Lower leg skin (tissue), 4 donors: ENCODE data around the gene EDARADD. TPM values are rescaled to one million over a fixed set of nuclear protein-coding genes. Genes with fewer than 3 reads are reported as not detected.
"Not testable (repeated sequence)": the region's sequence is repeated elsewhere in the genome, so short reads cannot be mapped to it uniquely, and the experiment has no call there.

Source experiments
- DNase-seq, 2 donors: peaks; one replicate each; pipeline ENCODE4 v3.0.0-alpha.2; 2019; ENCODE audit warnings: low spot score in 2 of 2
- H3K4me3 ChIP-seq: fragments of 200-600 bp; sonication (generic); 2 replicates; pipeline ENCODE4 v1.5.1; 2017; ENCODE audit warnings: mild to moderate bottlenecking, low read depth; ENCODE audit not compliant: poor library complexity, severe bottlenecking
- CTCF ChIP-seq, 3 donors: fragments of 450-650 bp; IDR thresholded peaks; one replicate each; pipeline ENCODE4 v1.5.1; 2016; ENCODE audit warnings: antibody characterized with exemption in 3 of 3, mild to moderate bottlenecking in 3 of 3, moderate library complexity in 2 of 3
- POLR2A ChIP-seq, 2 donors: fragments of 450-650 bp; IDR thresholded peaks; one replicate each; pipeline ENCODE4 v1.6.1; 2016 to 2017; ENCODE audit warnings: antibody characterized with exemption in 2 of 2, mild to moderate bottlenecking in 1 of 2, moderate library complexity in 1 of 2
- WGBS, 2 donors: methylation state at CpG; one replicate each; pipeline ENCODE4 v1.1.5; 2018; 5-methylcytosine and 5-hydroxymethylcytosine counted together
- intact Hi-C: fragments of 100-400 bp; cut with DNase I; formaldehyde crosslinking; loops from one replicate; pipeline ENCODE4 v1.15.0; 2023; ENCODE audit warnings: low total_unique reads
- total RNA-seq, 4 donors: library from RNA; depleted of rRNA; stranded (reverse); fragments of >200 nt; gene quantifications; one replicate each; pipeline ENCODE4 v1.1.0, GENCODE V29; 2016

EDARADD gene
- total RNA-seq, 4 donors from 2014 or later, result 3.5 to 7.2 (median 4.5) TPM

GRCh38 chr1:236450779-236451178, 56.7 kb downstream of the EDARADD start:
- WGBS, 2 donors, result 93 to 97% methylated on average over 5 of the region's 5 CpGs
- no peak overlapping the region for H3K4me3 ChIP-seq
- intact Hi-C loops, result no loop called here
- no peak for DNase-seq
- TF ChIP-seq CTCF (IDR thresholded peaks at IDR 0.05) (no peak), POLR2A (IDR thresholded peaks at IDR 0.05) (no peak)

GRCh38 chr1:236451796-236452373, 57.8 kb downstream of the EDARADD start:
- no peak for TF ChIP-seq CTCF (IDR thresholded peaks at IDR 0.05)
- TF ChIP-seq POLR2A (IDR thresholded peaks at IDR 0.05), result no peak
- DNase-seq, result no peak
- no peak overlapping the region for H3K4me3 ChIP-seq
- intact Hi-C loops, result no loop called here
- 80 to 84% methylated on average over 6 of the region's 6 CpGs for WGBS, 2 donors

GRCh38 chr1:236455243-236455642, 61.2 kb downstream of the EDARADD start:
- no peak for DNase-seq
- TF ChIP-seq CTCF (IDR thresholded peaks at IDR 0.05) (no peak), POLR2A (IDR thresholded peaks at IDR 0.05) (no peak)
- 43 to 67% methylated on average over 4 of the region's 4 CpGs for WGBS, 2 donors
- intact Hi-C loops, result no loop called here
- H3K4me3 ChIP-seq, result no peak overlapping the region

GRCh38 chr1:236457775-236458174, 63.7 kb downstream of the EDARADD start:
- WGBS, 2 donors, result 80 to 88% methylated on average over 2 of the region's 2 CpGs
- TF ChIP-seq POLR2A (IDR thresholded peaks at IDR 0.05), result no peak
- TF ChIP-seq CTCF (IDR thresholded peaks at IDR 0.05), result no peak
- intact Hi-C loops, result no loop called here
- no peak for DNase-seq
- no peak overlapping the region for H3K4me3 ChIP-seq

- H3K4me3 ChIP-seq, result no peak overlapping the region
- no peak for DNase-seq
- no peak for TF ChIP-seq POLR2A (IDR thresholded peaks at IDR 0.05)
- no peak for TF ChIP-seq CTCF (IDR thresholded peaks at IDR 0.05)
- 88 to 90% methylated on average over 4 of the region's 4 CpGs for WGBS, 2 donors
- intact Hi-C loops, result no loop called here
Measured at GRCh38 chr1:236458996-236459395, 64.9 kb downstream of the EDARADD start.

- TF ChIP-seq POLR2A (IDR thresholded peaks at IDR 0.05) (no peak), CTCF (IDR thresholded peaks at IDR 0.05) (no peak)
- intact Hi-C loops, result no loop called here
- DNase-seq, result no peak
- WGBS, 2 donors, result 96% methylated on average over 3 of the region's 3 CpGs
- H3K4me3 ChIP-seq, result no peak overlapping the region
Measured at GRCh38 chr1:236460103-236460502, 66.0 kb downstream of the EDARADD start.

- 97% methylated on average over 8 to 9 of the region's 9 CpGs for WGBS, 2 donors
- H3K4me3 ChIP-seq, intact Hi-C loops, DNase-seq: not testable (repeated sequence)
Measured at GRCh38 chr1:236464197-236464596, 70.1 kb downstream of the EDARADD start.
